NCI-H146 treated with DMSO at 0.1 percent for 48 hours (cell line): ENCODE measurements around the gene C1orf21.

Experiments used
- DNase-seq: peaks from one replicate; lab custom pipeline; 2025; ENCODE audit not compliant: unreplicated experiment; lab: John Stamatoyannopoulos, UW

Gene C1orf21

DNA sequence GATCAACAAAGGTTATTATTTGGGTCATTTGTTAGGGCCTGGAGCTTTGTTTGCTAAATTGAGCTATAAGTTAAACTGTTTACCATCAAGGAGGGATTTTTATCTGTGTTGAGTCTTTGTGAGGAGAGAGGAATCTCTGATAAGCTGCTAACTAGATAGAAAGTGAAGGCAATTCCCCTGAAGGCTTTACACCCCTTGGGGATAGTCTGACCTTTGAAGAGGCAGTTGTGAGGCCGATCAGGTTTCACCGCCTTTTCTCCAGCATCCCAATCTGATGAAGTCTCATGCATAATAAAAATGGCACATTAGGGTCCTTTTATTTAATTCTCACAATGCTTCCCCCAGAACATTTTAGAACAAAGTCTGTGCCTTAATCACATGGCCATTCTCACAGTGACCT, 21.8 kb downstream of the C1orf21 start:
- peak; percentile 75 for DNase-seq

GRCh38 chr1:184409011-184409410, 22.2 kb downstream of the C1orf21 start:
- no peak for DNase-seq

- DNase-seq: no peak
Observed at GRCh38 chr1:184412472-184412871, 25.6 kb downstream of the C1orf21 start.

DNA sequence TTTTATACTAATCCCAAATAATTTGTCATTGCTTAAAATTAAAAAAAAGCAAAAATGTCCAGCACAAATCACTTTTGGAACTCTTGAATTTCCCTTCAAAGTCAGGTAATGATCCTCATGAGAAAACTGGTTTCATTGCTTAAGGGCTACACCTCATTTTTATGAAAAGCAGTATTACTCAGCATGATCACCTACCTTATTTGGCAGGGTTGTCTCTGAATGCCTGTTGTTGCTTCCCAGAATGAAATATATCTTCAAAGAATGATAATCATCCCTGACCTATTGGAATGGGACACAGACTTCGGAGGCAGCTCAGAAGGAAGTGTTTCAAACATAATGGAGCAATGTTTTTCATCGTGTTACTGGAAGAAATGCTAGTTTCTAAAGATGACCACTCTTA, 29.7 kb downstream of the C1orf21 start:
- DNase-seq: no peak

DNA sequence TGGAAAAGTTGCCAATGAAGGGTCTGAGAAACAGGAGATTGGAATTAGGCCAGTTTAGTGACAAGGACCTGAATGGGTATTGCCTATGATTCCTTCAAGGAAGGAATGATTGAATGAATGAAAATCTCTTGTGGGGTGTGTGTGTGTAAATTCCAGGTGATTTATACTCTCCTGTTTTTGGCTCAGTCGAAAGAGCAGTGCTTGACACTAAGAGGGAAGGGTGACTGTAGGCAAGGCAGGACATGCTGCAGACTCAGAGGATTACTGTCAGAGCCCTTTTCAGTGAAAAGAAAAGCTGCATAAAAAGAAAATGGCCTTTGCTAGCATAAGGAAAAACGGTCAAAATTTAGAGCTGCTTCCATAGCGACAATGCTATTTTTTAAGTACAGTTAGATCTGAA, 30.1 kb downstream of the C1orf21 start:
- no peak for DNase-seq

DNA sequence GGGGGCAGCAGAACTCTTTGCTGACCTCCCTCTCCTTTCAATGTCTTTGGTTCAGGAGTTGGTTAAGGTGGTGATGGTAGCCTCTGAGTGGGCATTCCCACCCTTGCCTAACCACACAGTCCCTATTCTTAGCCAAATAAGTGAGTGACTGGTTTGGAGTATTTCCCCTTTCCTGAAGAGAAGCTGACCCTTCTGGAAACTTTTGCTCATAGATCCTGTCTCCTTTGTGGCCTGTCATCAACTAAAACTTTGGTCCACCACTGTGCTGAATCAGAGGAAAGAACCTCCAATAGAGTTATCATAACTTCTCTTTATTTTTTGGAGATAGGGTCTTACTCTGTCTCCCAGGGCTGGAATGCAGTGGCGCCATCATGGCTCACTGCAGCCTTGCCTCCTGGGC, 31.1 kb downstream of the C1orf21 start:
- no peak for DNase-seq

DNA sequence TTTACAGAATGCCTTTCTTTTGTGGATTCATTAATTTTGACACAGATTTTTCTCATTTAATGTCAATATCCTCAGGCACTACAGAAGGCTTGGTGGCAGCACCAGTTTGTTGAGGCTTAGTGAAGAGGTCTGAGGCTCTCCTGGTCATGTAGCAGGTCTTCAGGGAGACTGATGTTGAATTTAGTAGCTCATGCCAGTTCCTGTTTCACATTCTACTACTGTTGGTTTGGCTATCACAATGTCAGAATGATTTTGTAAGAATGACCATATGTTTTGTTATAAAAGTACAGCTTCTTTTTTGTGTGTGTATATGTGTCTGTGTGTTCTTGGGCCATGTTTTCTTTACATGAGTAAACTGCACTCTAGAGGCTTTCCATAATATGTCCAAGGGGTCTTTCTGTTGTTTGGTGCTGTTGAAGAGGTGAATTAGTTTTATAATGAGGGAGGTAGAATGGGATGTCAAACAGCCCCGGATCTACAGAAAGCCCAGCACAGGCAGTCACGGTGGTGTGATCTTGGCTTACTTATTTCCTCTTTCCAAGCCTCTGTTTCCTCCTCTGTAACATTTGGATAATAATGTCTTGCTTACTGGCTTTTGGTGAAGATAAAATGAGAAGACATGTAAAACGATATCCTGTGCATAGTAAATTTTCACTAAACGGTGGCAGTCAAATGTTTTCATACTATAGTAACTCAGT, 32.0 kb downstream of the C1orf21 start:
- DNase-seq: no peak

DNA sequence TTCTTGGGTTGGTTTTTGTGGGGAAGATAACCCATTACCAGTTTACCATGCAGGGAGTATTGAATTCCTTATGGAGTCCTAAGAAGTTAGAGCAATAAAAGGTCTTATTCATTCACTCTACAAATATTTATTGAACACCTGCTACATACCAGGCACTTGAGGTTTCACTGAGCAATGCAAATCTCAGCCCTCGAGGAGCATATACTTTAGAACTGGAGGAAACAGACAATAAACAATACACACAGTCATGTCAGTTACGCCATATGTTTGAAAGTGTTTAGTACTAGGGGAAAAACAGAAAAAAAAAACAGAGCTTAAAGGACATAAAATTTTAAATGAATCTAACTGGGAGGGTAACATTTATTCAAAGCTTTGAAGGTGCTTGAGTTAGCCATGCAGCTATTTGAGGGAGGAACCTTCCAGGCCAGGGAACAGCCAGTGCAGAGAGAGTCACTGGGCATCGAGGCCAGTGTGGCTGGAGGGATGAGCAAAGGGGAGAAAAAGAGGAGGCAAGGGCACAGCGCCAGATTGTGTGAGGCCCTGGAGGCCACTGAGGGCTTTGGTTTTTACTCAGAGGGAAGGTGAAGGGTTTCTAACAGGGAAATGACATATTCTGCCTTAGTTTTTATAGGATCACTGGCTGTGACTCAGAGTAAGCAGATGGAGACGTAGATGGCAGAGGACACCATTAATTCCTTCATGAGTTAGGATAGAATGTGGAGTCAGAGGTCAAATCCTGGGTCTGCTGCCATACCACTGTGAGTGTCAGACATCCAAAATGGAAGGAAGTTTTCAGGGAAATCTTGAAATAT, 32.7 kb downstream of the C1orf21 start:
- DNase-seq: no peak

- DNase-seq: no peak
Observed at GRCh38 chr1:184422490-184423233, 35.8 kb downstream of the C1orf21 start.

DNA sequence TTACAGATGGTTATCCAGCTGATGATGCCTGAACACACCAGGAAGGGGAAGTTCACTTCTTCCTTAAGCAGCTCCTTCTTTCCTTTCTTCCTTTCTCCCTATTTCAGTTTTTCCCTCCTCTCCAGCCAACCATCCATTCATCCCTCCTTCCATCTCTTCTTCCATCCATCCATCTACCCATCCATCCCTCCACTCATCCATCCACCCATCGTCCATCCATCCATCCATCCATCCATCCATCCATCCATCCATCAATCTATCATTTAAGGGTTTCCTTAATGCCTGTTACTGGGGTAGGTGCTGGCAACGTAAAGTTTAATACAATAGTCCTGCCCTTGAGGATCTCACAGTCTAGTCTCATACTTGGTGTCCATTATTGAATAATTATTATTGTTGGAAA, 36.8 kb downstream of the C1orf21 start:
- no peak for DNase-seq

DNA sequence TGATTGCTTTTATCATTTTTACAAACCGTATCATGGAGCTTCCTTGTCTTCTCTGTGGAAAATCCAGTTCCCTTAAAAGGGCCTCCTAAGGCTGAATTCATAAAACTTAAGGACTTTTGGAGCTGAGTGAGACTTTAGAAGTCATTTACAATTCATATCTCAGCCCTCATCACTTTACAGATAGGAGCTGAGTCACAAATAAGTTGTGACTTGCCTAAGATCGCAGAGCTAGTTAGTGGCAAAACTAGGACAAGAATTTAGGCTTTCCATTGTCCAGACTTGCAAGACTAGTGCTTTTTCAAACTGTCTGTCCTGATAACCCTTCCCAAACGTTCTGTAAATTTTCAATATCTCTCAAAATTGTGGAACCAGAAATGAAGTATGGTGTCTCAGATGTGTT, 37.3 kb downstream of the C1orf21 start:
- no peak for DNase-seq

GRCh38 chr1:184424945-184425344, 38.1 kb downstream of the C1orf21 start:
- no peak for DNase-seq

- DNase-seq: no peak
Observed at GRCh38 chr1:184425449-184426277, 38.8 kb downstream of the C1orf21 start.

- no peak for DNase-seq
Observed at GRCh38 chr1:184426278-184426674, 39.4 kb downstream of the C1orf21 start.

- no peak for DNase-seq
Observed at GRCh38 chr1:184427722-184428121, 40.9 kb downstream of the C1orf21 start.

DNA sequence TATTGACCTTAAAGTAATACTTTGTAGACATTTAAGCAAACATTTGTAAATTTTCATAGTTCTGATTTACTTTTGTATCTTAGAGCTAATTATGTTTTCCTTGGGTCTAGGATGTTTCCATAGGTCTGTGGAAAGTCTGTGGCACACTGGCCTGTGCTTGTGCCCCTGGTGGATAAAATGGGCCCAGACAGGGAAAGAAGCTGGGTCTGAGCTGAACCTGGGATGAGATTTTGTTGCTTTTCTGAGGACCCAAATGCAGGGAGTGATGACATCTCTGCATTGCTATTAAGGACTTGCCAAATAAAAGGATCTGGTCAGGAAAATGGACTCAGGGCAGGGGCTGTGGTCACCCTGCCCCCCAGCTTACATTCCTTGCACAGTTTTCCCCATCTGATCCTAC, 41.8 kb downstream of the C1orf21 start:
- no peak for DNase-seq

GRCh38 chr1:184429335-184429734, 42.5 kb downstream of the C1orf21 start:
- DNase-seq: no peak

DNA sequence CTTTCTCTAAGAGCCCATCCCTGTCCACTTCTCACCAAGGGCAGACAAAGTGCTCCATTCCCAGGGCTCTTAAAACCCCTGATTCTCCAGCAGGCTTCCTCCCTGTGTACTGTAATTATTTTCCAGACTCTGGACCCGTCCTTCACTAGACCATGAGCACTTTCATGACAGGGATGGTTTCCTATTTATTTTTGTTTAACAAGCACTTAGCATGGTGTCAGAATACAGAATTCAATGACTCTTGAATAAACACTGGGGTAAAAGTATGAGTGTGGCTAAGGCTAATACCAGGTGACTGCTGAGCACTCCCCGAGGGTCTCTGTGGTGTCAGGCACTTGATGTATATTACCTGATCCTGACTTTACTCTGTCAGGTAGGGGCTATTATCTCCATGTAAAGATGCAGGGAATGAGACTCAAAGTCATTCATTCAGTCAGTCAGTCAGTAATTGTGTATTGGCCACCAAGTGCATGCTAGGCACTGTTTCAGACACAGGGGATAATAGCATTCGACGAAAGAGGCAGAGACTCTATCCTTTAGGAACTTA, 47.2 kb downstream of the C1orf21 start:
- peak; percentile 74 for DNase-seq

DNA sequence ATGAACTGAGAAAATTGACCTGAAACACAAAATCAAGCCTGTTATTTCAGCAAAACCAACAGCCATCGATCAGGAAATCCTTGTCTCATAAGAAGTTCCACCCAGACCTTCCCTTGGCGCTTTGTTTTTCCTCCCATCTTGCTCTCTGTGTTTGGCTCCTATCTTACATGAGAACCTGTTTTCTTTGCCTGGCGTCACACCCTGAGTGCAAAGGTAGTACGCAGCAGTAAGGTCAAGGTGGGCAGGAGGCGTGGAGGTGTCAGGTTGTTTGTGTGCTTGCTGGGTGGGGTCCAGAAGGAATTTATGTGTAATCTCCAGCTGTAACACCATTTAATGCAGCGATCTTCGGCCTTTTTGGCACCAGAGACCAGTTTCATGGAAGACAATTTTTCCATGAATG, 50.5 kb downstream of the C1orf21 start:
- DNase-seq: no peak

DNA sequence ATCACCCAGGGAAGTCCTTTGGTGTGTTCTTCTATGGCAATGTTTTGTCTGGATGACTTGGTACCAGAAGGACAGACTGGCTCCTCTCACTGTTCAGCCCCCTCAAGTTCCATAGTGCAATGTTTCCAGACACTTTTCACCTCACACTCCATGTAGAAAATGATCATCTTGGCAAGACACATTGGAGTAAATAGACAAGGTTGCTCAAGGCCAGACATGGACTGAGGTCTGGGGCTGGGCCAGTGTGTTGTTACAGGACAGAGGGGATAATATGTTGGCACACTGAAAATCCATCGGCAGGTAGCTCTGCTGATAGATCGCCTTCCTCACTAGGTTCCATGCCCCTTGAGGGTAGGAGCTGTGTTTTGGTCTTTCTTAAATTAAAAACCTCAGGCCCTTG, 51.5 kb downstream of the C1orf21 start:
- DNase-seq: no peak

DNA sequence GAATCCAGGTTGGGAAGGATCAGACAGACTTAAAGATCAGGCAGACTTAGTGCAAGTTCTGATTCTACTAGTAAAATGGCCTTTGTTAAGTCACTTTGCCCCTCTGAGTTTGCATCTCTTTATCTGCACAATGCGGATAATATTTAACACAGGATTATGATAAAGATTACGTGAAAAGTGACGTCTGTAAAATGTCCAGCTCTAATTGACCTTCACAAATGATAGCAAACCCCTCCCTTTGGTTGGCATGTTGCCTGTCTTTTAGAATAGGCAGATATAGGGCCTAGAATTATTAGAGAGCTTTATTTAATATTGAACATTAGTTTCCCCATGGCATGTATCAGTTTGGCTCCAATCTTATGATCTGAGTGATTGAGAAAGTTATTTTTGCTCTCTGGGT, 55.4 kb downstream of the C1orf21 start:
- DNase-seq: no peak
